Renal cortex interstitium (tissue), 11 donors: ENCODE data around the gene OPCML. TPM values are rescaled to one million over a fixed set of nuclear protein-coding genes. Genes with fewer than 3 reads are reported as not detected.

ENCODE experiments used
- DNase-seq, 11 donors: peaks; one replicate each; pipeline ENCODE4 v3.0.0-alpha.2; 2013; ENCODE audit warnings: low read depth in 9 of 11, low spot score in 4 of 11; ENCODE audit errors: extremely low read depth in 1 of 11
- polyA plus RNA-seq, 3 donors: library from polyadenylated mRNA; unstranded; fragments of 120-200 nt; gene quantifications; one replicate each; pipeline ENCODE4 v1.2.1, GENCODE V29; 2013; ENCODE audit not compliant: insufficient read length in 3 of 3

The OPCML gene
- polyA plus RNA-seq, 3 donors: 13.2 to 15.8 (median 15.2) TPM

- DNase-seq: no peak
These were observed 13.0 kb upstream of the OPCML start for GRCh38 chr11:133545199-133545803.

DNA sequence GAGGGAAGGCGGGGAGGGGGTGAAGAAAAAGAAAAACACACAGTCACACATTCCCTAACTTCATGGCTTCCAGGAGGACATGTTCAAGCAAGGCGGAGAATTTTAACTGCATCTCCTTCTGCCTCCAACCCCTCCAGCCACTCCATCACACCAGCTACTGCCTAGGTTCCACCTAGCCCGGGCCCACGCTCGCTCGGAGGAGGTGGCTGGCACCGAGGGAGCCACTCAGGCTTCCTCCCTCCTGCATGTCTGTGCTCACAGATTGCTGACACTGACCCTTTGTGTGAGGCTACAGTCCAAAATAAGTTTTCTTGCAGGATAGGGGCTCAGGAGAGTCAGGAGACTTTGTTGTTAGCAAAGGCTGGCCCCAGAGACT, 9.4 kb upstream of the OPCML start:
- DNase-seq: no peak

- DNase-seq: no peak
These were observed 8.9 kb upstream of the OPCML start for GRCh38 chr11:133541021-133541719.

DNA sequence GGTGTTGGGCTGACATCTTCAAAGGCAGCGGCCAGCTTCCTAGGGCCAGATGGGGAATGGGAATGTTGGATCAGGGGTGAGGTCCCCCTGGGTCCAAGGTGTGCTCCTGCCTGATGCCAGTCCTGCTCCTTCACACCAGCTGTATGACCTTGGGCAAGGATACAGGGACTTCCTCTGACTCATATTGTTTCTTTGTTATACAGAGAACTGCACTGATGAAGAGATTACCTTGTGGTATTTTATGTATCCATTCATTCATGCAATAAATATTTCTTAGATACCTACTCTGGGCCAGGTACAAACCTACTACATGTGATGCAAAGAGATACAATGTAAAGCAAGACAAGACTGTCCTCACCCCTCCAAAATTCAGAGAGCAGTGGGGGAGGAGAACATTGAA, 3.9 kb upstream of the OPCML start:
- DNase-seq: no peak

GRCh38 chr11:133533205-133533604, 904 bp upstream of the OPCML start:
- no peak for DNase-seq

DNA sequence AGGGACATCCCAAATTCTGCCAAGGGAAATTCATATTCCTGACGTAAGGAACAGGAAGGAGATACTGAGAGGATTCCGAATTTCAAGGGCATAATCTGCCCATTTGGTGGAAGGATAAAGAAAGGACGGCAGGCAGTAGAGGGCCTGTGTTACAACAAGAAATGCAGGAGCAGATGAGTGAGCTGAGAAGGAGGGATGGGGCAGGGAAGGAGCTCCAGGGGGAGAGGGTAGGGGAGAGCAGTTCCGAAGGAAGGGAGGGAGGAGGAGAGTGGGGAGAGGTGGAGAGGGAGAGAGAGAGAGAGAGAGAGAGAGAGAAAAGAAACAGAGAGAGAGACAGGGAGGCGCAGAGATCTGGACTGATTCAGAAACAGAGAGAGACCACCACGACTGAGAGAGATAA, 843 bp downstream of the OPCML start:
- no peak for DNase-seq

- no peak for DNase-seq
These were observed 1.8 kb downstream of the OPCML start for GRCh38 chr11:133530501-133530835.

- DNase-seq: no peak
These were observed 2.3 kb downstream of the OPCML start for GRCh38 chr11:133529807-133530500.

DNA sequence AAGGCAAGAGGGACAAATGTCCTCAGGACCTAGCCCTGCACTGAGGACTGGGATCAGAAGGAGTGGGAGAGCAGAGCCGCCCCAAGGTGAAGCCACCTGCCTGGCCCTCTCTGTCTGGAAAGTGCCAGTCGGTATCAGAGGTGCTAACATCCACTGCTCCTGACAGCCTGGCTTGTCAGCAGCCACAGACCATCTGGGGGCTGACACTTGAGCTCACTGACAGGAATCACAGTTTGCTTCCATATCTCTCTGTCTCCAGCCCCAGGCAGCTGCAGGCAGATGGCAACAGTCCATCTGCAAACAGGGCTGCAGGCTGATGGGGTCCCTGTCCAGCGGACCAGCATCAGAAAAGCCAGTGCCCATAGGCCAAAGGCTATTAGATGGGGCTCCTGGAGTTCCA, 5.5 kb downstream of the OPCML start:
- no peak for DNase-seq

GRCh38 chr11:133525976-133526375, 6.3 kb downstream of the OPCML start:
- no peak for DNase-seq

GRCh38 chr11:133524488-133524887, 7.8 kb downstream of the OPCML start:
- no peak for DNase-seq

- DNase-seq: no peak
These were observed 10.0 kb downstream of the OPCML start for GRCh38 chr11:133522344-133522743.

DNA sequence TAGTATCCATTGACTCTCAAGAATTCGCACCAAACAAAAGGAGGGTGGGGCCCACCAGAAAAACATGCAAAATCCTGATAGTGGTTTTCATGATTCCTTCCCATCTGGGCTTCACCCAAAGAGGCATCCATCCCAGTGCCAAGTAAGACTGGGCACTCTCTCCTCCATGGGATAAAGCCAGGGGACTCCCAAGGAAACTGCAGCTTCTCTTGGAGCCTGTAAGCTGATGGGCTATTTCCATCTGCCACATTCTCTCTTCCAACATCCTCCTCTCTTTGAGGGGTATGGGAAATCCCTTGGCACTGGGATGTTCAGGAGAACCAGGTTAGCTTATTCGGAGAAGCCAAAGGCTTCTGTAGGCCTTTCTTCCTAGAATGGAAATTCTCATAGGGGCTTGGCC, 10.8 kb downstream of the OPCML start:
- DNase-seq: no peak

DNA sequence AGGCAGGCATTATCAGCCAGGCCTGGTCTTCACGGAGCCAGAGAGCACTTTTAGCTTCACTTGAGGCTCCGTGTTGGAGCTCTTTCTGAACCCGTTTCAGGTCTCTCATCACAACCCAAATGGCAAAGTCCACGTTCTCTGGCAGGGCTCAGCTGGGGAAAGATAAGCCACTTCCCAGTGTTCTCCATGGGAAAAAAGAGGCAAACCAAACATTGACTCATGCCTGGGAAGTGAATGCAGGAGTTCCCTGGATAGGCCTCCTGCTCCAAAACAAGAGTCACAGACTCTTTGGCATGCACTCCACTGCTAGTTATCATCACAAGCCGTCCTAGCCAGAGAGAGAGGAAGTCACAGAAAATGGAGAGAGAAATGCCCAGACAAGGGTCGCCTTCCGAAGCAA, 11.6 kb downstream of the OPCML start:
- DNase-seq: no peak

GRCh38 chr11:133519560-133519959, 12.7 kb downstream of the OPCML start:
- no peak for DNase-seq

GRCh38 chr11:133518702-133519264, 13.5 kb downstream of the OPCML start:
- no peak for DNase-seq

GRCh38 chr11:133516845-133517244, 15.5 kb downstream of the OPCML start:
- DNase-seq: no peak

GRCh38 chr11:133515107-133515506, 17.2 kb downstream of the OPCML start:
- no peak for DNase-seq

DNA sequence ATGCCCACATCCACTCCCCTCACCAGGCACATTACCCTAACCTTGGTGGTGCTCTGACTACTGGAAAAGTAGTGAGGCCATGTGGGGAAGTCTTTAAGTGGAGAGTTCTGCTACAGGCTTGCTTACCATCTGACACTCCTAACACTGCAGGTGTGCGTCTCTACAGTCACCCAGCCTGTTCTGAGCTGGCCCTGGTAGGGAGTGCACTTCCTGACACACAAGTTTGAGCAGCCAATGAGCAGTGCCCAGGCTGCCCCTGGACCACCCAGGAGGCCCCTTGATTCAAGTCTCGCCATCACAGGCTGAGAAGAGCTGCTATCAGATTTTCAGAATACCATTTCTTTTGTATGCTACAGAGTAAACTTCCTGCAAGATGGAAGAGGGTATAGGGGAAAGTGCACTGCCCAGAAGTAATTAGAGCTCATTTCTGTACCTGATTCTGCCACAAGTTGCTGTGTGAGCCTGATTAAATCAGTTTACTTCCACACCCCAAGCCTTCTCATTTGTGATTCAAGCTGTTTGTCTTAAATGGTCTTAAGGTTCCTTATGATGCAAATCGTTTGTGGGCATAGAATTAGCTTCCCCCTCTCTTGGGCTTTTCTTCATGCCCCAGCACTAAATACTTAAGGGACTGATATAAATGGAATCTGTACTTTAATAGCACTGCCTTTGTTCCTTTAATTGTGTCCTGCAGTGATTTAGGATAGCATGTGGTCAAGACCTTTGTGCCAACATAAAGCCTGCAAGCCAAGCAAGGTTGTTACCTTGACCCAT, 22.2 kb downstream of the OPCML start:
- no peak for DNase-seq

GRCh38 chr11:133508468-133508867, 23.8 kb downstream of the OPCML start:
- DNase-seq: no peak
